GM19463 (cell line): Measurements from ENCODE around the gene LRRTM3.

ENCODE experiments used
- ATAC-seq: cut with Tn5 transposase; IDR thresholded peaks from one replicate; pipeline ENCODE4 v1.9.1; 2021; ENCODE audit warnings: mild to moderate bottlenecking, moderate library complexity; ENCODE audit not compliant: unreplicated experiment

LRRTM3 gene

GRCh38 chr10:66925896-66926715, at the start of gene LRRTM3:
Gene LRRTM3 (plus strand): TSS chr10:66926036.
- peak; percentile 100 for ATAC-seq

- no peak for ATAC-seq
Measured at GRCh38 chr10:66877361-66877760, 48.5 kb upstream of the LRRTM3 start.

- ATAC-seq, result no peak
Measured at GRCh38 chr10:66880292-66880691, 45.5 kb upstream of the LRRTM3 start.

GRCh38 chr10:66880826-66881225, 45.0 kb upstream of the LRRTM3 start:
- ATAC-seq, result no peak

- no peak for ATAC-seq
Measured at GRCh38 chr10:66881814-66882213, 44.0 kb upstream of the LRRTM3 start.

GRCh38 chr10:66882271-66882670, 43.6 kb upstream of the LRRTM3 start:
- ATAC-seq, result no peak

GRCh38 chr10:66886848-66887247, 39.0 kb upstream of the LRRTM3 start:
- no peak for ATAC-seq

GRCh38 chr10:66888237-66888636, 37.6 kb upstream of the LRRTM3 start:
- ATAC-seq, result no peak

GRCh38 chr10:66892871-66893270, 33.0 kb upstream of the LRRTM3 start:
- ATAC-seq, result no peak

GRCh38 chr10:66910671-66911070, 15.2 kb upstream of the LRRTM3 start:
- ATAC-seq, result no peak

GRCh38 chr10:66916030-66916429, 9.8 kb upstream of the LRRTM3 start:
- no peak for ATAC-seq

GRCh38 chr10:66917104-66917503, 8.7 kb upstream of the LRRTM3 start:
- no peak for ATAC-seq

GRCh38 chr10:66919248-66919647, 6.6 kb upstream of the LRRTM3 start:
- ATAC-seq, result no peak

- ATAC-seq, result no peak
Measured at GRCh38 chr10:66924674-66925345, 1.0 kb upstream of the LRRTM3 start.

- ATAC-seq, result no peak
Measured at GRCh38 chr10:66925373-66925772, 463 bp upstream of the LRRTM3 start.

GRCh38 chr10:66926841-66927240, 1.0 kb downstream of the LRRTM3 start:
- no peak for ATAC-seq

- no peak for ATAC-seq
Measured at GRCh38 chr10:66927251-66927935, 1.6 kb downstream of the LRRTM3 start.

GRCh38 chr10:66927971-66928770, 2.3 kb downstream of the LRRTM3 start:
- ATAC-seq, result no peak

GRCh38 chr10:66928776-66929175, 2.9 kb downstream of the LRRTM3 start:
- ATAC-seq, result no peak

GRCh38 chr10:66929375-66929774, 3.5 kb downstream of the LRRTM3 start:
- no peak for ATAC-seq
